A673 (cell line): ENCODE results near the gene IGFBP1.

Source experiments
- EZH2 ChIP-seq: fragments of 200-600 bp; sonication (generic); IDR thresholded peaks from 2 replicates; pipeline ENCODE4 v1.6.1; 2017; ENCODE audit warnings: borderline replicate concordance, low read depth, mild to moderate bottlenecking, mixed read lengths, antibody characterized with exemption, low read length; ENCODE audit not compliant: poor library complexity, severe bottlenecking
- TF ChIP-seq, protein P1 (sequence below): fragments of 300-800, 200-600 bp; sonication (generic); conservative IDR thresholded peaks from 2 replicates; pipeline ENCODE4 v1.5.1; 2017; ENCODE audit warnings: low read depth, mild to moderate bottlenecking, antibody characterized with exemption, low read length, moderate library complexity, mixed read lengths

DNA sequence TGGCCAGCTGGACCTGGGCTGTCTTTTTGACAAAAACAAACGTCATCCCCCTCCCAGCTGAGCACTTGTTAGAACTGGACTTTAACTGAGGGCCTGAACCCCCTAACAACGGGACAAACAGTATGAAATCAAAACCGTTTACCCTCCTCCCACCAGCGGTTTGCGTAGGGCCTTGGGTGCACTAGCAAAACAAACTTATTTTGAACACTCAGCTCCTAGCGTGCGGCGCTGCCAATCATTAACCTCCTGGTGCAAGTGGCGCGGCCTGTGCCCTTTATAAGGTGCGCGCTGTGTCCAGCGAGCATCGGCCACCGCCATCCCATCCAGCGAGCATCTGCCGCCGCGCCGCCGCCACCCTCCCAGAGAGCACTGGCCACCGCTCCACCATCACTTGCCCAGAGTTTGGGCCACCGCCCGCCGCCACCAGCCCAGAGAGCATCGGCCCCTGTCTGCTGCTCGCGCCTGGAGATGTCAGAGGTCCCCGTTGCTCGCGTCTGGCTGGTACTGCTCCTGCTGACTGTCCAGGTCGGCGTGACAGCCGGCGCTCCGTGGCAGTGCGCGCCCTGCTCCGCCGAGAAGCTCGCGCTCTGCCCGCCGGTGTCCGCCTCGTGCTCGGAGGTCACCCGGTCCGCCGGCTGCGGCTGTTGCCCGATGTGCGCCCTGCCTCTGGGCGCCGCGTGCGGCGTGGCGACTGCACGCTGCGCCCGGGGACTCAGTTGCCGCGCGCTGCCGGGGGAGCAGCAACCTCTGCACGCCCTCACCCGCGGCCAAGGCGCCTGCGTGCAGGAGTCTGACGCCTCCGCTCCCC is at the start of gene IGFBP1:
- TF ChIP-seq EZH2 = peak; percentile 43
- TF ChIP-seq, protein P1, sequence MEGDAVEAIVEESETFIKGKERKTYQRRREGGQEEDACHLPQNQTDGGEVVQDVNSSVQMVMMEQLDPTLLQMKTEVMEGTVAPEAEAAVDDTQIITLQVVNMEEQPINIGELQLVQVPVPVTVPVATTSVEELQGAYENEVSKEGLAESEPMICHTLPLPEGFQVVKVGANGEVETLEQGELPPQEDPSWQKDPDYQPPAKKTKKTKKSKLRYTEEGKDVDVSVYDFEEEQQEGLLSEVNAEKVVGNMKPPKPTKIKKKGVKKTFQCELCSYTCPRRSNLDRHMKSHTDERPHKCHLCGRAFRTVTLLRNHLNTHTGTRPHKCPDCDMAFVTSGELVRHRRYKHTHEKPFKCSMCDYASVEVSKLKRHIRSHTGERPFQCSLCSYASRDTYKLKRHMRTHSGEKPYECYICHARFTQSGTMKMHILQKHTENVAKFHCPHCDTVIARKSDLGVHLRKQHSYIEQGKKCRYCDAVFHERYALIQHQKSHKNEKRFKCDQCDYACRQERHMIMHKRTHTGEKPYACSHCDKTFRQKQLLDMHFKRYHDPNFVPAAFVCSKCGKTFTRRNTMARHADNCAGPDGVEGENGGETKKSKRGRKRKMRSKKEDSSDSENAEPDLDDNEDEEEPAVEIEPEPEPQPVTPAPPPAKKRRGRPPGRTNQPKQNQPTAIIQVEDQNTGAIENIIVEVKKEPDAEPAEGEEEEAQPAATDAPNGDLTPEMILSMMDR = no peak
